H1 (cell line): ENCODE results near the gene ACE. TPM values are rescaled to one million over a fixed set of nuclear protein-coding genes. Genes with fewer than 3 reads are reported as not detected.

Source experiments
- CTCF ChIA-PET: fragments of 300-600 bp; sonication (Branson Sonifier 250); formaldehyde crosslinking; loops from one replicate; lab custom pipeline; 2021; ENCODE audit not compliant: partially characterized antibody; lab: Charles Lee
- POLR2A ChIA-PET: fragments of 300-600 bp; sonication (Branson Sonifier 250); formaldehyde crosslinking; loops from one replicate; lab custom pipeline; 2021; ENCODE audit warnings: inconsistent platforms; ENCODE audit not compliant: partially characterized antibody; lab: Charles Lee
- DNase-seq, 2 experiments: peaks; one replicate each; pipeline versions ENCODE4 v3.0.0 to v3.0.0-alpha.2; 2010 to 2022; ENCODE audit warnings: low spot score in 2 of 2, low read depth in 1 of 2, mixed read lengths in 1 of 2
- FAIRE-seq: peaks from 2 replicates; lab custom pipeline; 2011; peaks lifted over from hg19 to GRCh38; lab: Jason Lieb, UNC
- H2AFZ ChIP-seq: 2 replicates; pipeline ENCODE4 v1.8.1; 2012; ENCODE audit warnings: low read length, inconsistent platforms
- H2AK5ac ChIP-seq: 2 replicates; pipeline ENCODE4 v1.6.1; 2013; ENCODE audit warnings: low read depth, low read length
- H2BK120ac ChIP-seq: replicated peaks from 2 replicates; pipeline ENCODE3; 2013; ENCODE audit warnings: low read depth, low read length, inconsistent platforms
- H2BK12ac ChIP-seq: 2 replicates; pipeline ENCODE4 v1.6.1; 2013; ENCODE audit warnings: low read depth, low read length
- H2BK15ac ChIP-seq: 2 replicates; pipeline ENCODE4 v1.6.1; 2013; ENCODE audit warnings: low read length
- H2BK20ac ChIP-seq: 2 replicates; pipeline ENCODE4 v1.6.1; 2013; ENCODE audit warnings: low read length
- H2BK5ac ChIP-seq: 2 replicates; pipeline ENCODE4 v1.6.1; 2013; ENCODE audit warnings: low read depth, low read length
- H3K14ac ChIP-seq: 2 replicates; pipeline ENCODE4 v1.6.1; 2013; ENCODE audit warnings: inconsistent platforms; ENCODE audit not compliant: insufficient read length
- H3K18ac ChIP-seq: 2 replicates; pipeline ENCODE4 v1.6.1; 2013; ENCODE audit warnings: low read length; ENCODE audit errors: extremely low read depth
- H3K23ac ChIP-seq: 2 replicates; pipeline ENCODE4 v1.6.1; 2013; ENCODE audit warnings: inconsistent platforms; ENCODE audit not compliant: insufficient read length
- H3K23me2 ChIP-seq: 2 replicates; pipeline ENCODE4 v1.6.1; 2013; ENCODE audit warnings: low read depth, low read length
- H3K27ac ChIP-seq: 2 replicates; pipeline ENCODE4 v1.6.1; 2011; ENCODE audit warnings: low read depth, low read length, inconsistent platforms
- H3K27me3 ChIP-seq, 4 experiments: replicated peaks in 1 of 4; 1 replicate in 1 of 4; 2 replicates in 3 of 4; pipeline versions ENCODE4 v1.6.1 to v1.8.1; 2011 to 2013; ENCODE audit warnings: low read length in 3 of 4, mild to moderate bottlenecking in 3 of 4, inconsistent platforms in 2 of 4, mixed read lengths in 2 of 4, moderate library complexity in 1 of 4; ENCODE audit not compliant: control insufficient read depth in 3 of 4, insufficient read depth in 3 of 4; ENCODE audit errors: extremely low read depth in 1 of 4
- H3K36me3 ChIP-seq, 4 experiments: 2 replicates each; pipeline versions ENCODE4 v1.6.1 to v1.8.1; 2011 to 2013; ENCODE audit warnings: mild to moderate bottlenecking in 4 of 4, low read length in 3 of 4, moderate library complexity in 2 of 4, control low read depth in 1 of 4, inconsistent platforms in 1 of 4; ENCODE audit not compliant: insufficient read depth in 4 of 4, control insufficient read depth in 2 of 4
- H3K4ac ChIP-seq: replicated peaks from 2 replicates; pipeline ENCODE3; 2013; ENCODE audit warnings: low read length, low read depth, mixed read lengths, inconsistent platforms; ENCODE audit not compliant: insufficient read length
- H3K4me1 ChIP-seq, 4 experiments: replicated peaks in 1 of 4; 1 replicate in 1 of 4; 2 replicates in 3 of 4; pipeline versions ENCODE4 v1.6.1 to v1.8.1; 2011 to 2013; ENCODE audit warnings: low read length in 3 of 4, inconsistent platforms in 2 of 4, mixed read lengths in 1 of 4; ENCODE audit not compliant: insufficient read depth in 4 of 4, control insufficient read depth in 3 of 4
- H3K4me2 ChIP-seq, 2 experiments: 2 replicates each; pipeline versions ENCODE4 v1.6.1 to v1.8.1; 2011 to 2013; ENCODE audit warnings: low read depth in 2 of 2, low read length in 2 of 2, control low read depth in 1 of 2, inconsistent platforms in 1 of 2, mild to moderate bottlenecking in 1 of 2; ENCODE audit not compliant: insufficient read depth in 1 of 2
- H3K4me3 ChIP-seq, 4 experiments: fragments of 200-600, 300-600 bp in 1 of 4; sonication (generic), shearing (Covaris generic), sonication (Bioruptor Twin) in 1 of 4; 2 replicates each; pipeline versions ENCODE4 v1.5.1 to v1.8.1; 2011 to 2016; ENCODE audit warnings: low read length in 4 of 4, low read depth in 3 of 4, control low read depth in 2 of 4, inconsistent platforms in 2 of 4, mild to moderate bottlenecking in 2 of 4, mixed read lengths in 1 of 4, moderate library complexity in 1 of 4; ENCODE audit not compliant: insufficient read depth in 2 of 4; ENCODE audit errors: extremely low read depth in 1 of 4
- H3K56ac ChIP-seq: replicated peaks from 2 replicates; pipeline ENCODE3; 2013; ENCODE audit warnings: low read depth, mild to moderate bottlenecking, mixed read lengths, low read length, inconsistent platforms; ENCODE audit not compliant: insufficient read length
- H3K79me1 ChIP-seq: 2 replicates; pipeline ENCODE4 v1.6.1; 2013; ENCODE audit warnings: low read depth, low read length, control low read depth
- H3K79me2 ChIP-seq, 2 experiments: 2 replicates each; pipeline versions ENCODE4 v1.6.1 to v1.8.1; 2012 to 2013; ENCODE audit warnings: low read length in 2 of 2, mild to moderate bottlenecking in 2 of 2, inconsistent platforms in 1 of 2; ENCODE audit not compliant: insufficient read depth in 2 of 2, control insufficient read depth in 1 of 2
- H3K9ac ChIP-seq, 4 experiments: replicated peaks in 1 of 4; 1 replicate in 1 of 4; 2 replicates in 3 of 4; pipeline versions ENCODE4 v1.6.1 to v1.8.1; 2011 to 2013; ENCODE audit warnings: low read depth in 3 of 4, low read length in 3 of 4, control low read depth in 2 of 4, mild to moderate bottlenecking in 2 of 4, moderate library complexity in 2 of 4, inconsistent platforms in 1 of 4; ENCODE audit errors: extremely low read depth in 1 of 4
- H3K9me3 ChIP-seq, 2 experiments: 2 replicates each; pipeline versions ENCODE4 v1.6.1 to v1.8.1; 2012 to 2013; ENCODE audit warnings: mild to moderate bottlenecking in 2 of 2, moderate library complexity in 2 of 2, control low read depth in 1 of 2, inconsistent platforms in 1 of 2, low read depth in 1 of 2, low read length in 1 of 2, mixed read lengths in 1 of 2; ENCODE audit not compliant: insufficient read depth in 2 of 2
- H4K20me1 ChIP-seq, 2 experiments: replicated peaks in 1 of 2; 2 replicates each; pipeline versions ENCODE3 to v1.8.1; 2011 to 2013; ENCODE audit warnings: inconsistent platforms in 2 of 2, low read length in 2 of 2, mild to moderate bottlenecking in 1 of 2; ENCODE audit not compliant: insufficient read depth in 2 of 2, control insufficient read depth in 1 of 2
- H4K5ac ChIP-seq: 2 replicates; pipeline ENCODE4 v1.6.1; 2013; ENCODE audit warnings: low read length, low read depth, mixed read lengths, inconsistent platforms; ENCODE audit not compliant: insufficient read length
- H4K8ac ChIP-seq: 2 replicates; pipeline ENCODE4 v1.8.0; 2013; ENCODE audit warnings: mild to moderate bottlenecking, moderate library complexity, low read length, inconsistent platforms; ENCODE audit not compliant: insufficient read depth; ENCODE audit errors: extremely low read depth
- H4K91ac ChIP-seq: replicated peaks from 2 replicates; pipeline ENCODE3; 2013; ENCODE audit warnings: low read length, mixed read lengths, inconsistent platforms; ENCODE audit not compliant: insufficient read length
- ASH2L ChIP-seq: fragments of 200-600, 300-600 bp; sonication (generic); IDR thresholded peaks from one replicate; pipeline ENCODE4 v1.7.1; 2017; ENCODE audit warnings: low read length
- BACH1 ChIP-seq: IDR thresholded peaks from 2 replicates; pipeline ENCODE4 v1.6.1; 2012; ENCODE audit warnings: low read length, improper control_type of control experiment
- BCL11A ChIP-seq, 2 experiments: IDR thresholded peaks; one replicate each; pipeline ENCODE4 v1.6.1; 2011; ENCODE audit warnings: low read depth in 2 of 2, low read length in 2 of 2, mild to moderate bottlenecking in 2 of 2
- CHD2 ChIP-seq: IDR thresholded peaks from 2 replicates; pipeline ENCODE4 v1.6.1; 2012; ENCODE audit warnings: low read length, improper control_type of control experiment
- CTCF ChIP-seq, 3 experiments: IDR thresholded peaks; 1 replicate in 2 of 3; 2 replicates in 1 of 3; pipeline versions ENCODE4 v1.5.1 to v1.6.1; 2011; ENCODE audit warnings: low read length in 3 of 3, mild to moderate bottlenecking in 3 of 3, inconsistent platforms in 2 of 3, low read depth in 1 of 3, moderate library complexity in 1 of 3; ENCODE audit not compliant: insufficient read depth in 1 of 3; ENCODE audit errors: control extremely low read depth in 1 of 3
- GABPA ChIP-seq: IDR thresholded peaks from 2 replicates; pipeline ENCODE4 v1.6.1; 2011; ENCODE audit warnings: mild to moderate bottlenecking, low read length, moderate library complexity, borderline replicate concordance; ENCODE audit not compliant: insufficient read depth
- NRF1 ChIP-seq: IDR thresholded peaks from 2 replicates; pipeline ENCODE4 v1.6.1; 2011; ENCODE audit warnings: mild to moderate bottlenecking, low read depth, low read length, improper control_type of control experiment
- POLR2A ChIP-seq, 2 experiments: IDR thresholded peaks; 1 replicate in 1 of 2; 2 replicates in 1 of 2; pipeline ENCODE4 v1.6.1; 2011; ENCODE audit warnings: low read depth in 2 of 2, low read length in 2 of 2, mild to moderate bottlenecking in 2 of 2; ENCODE audit errors: control extremely low read depth in 1 of 2
- SIRT6 ChIP-seq: IDR thresholded peaks from one replicate; pipeline ENCODE4 v1.7.1; 2012; ENCODE audit warnings: low read length, inconsistent platforms
- SUZ12 ChIP-seq: fragments of 200-600 bp; sonication (generic); IDR thresholded peaks from 2 replicates; pipeline ENCODE4 v1.6.1; 2012; ENCODE audit warnings: mild to moderate bottlenecking, inconsistent platforms, low read length, moderate library complexity, mixed read lengths
- USF2 ChIP-seq: IDR thresholded peaks from 2 replicates; pipeline ENCODE4 v1.6.1; 2011; ENCODE audit warnings: low read length, improper control_type of control experiment
- YY1 ChIP-seq: IDR thresholded peaks from 2 replicates; pipeline ENCODE4 v1.6.1; 2011; ENCODE audit warnings: low read depth, mild to moderate bottlenecking, low read length
- WGBS, 2 experiments: shearing (Covaris generic) in 1 of 2; methylation state at CpG; one replicate each; pipeline versions ENCODE4 v1.1.6 to v1.1.7; 2013 to 2015; ENCODE audit warnings: low lambda C conversion rate in 2 of 2, mixed read lengths in 2 of 2, inconsistent platforms in 1 of 2, low coverage in 1 of 2, missing lambda C conversion rate in 1 of 2; ENCODE audit not compliant: insufficient replicate concordance in 2 of 2, insufficient coverage in 1 of 2, insufficient read length in 1 of 2; ENCODE audit errors: extremely low coverage in 1 of 2, missing lambda C conversion rate in 1 of 2; 5-methylcytosine and 5-hydroxymethylcytosine counted together
- polyA plus RNA-seq, 7 experiments: library from polyadenylated mRNA; depleted of rRNA in 3 of 7; stranded (reverse) in 5 of 7; unstranded in 2 of 7; fragments of >200 nt in 5 of 7; fragments of 200-250 nt in 2 of 7; gene quantifications; 1 replicate in 5 of 7; 2 replicates in 1 of 7; 4 replicates in 1 of 7; pipeline versions ENCODE4 v1.2.1 to v1.2.3, GENCODE V29; 2011 to 2013; ENCODE audit warnings: missing spikeins in 2 of 7, mixed read lengths in 2 of 7
- total RNA-seq: library from RNA; stranded (reverse); fragmentation: NEBNext Ultra II Directional; extraction: Animal tissue kit (Norgen Biotek cat#: 25700); gene quantifications from 2 replicates; pipeline ENCODE4 v1.2.1, GENCODE V29; 2021

The ACE gene
- total and polyA plus RNA-seq, 2 of the 8 experiments (the other 6 are each of a cell fraction or from before 2014, with no cell fraction given): 2.5 to 5.5 TPM

- H2BK15ac ChIP-seq: no peak overlapping the region
- no peak overlapping the region for H3K27ac ChIP-seq
- H4K8ac ChIP-seq: no peak overlapping the region; the same call in 1 of the 2 replicates
- H3K79me2 ChIP-seq: no peaks in the 10 kb centered on the region
- H4K20me1 ChIP-seq: no peaks in the 10 kb centered on the region
- H3K4me3 ChIP-seq: no peak overlapping the region
- H2BK120ac ChIP-seq: no peak overlapping the region
- H3K23me2 ChIP-seq: peaks cover 7% of the 10 kb centered on the region; the same call in 1 of the 2 replicates
- H3K79me1 ChIP-seq: no peaks in the 10 kb centered on the region
- peaks cover 0 to 12% (median 3%) of the 10 kb centered on the region in 4 experiments; a peak in 5 of 7 replicates for H3K4me1 ChIP-seq
- H3K9ac ChIP-seq: no peak overlapping the region
- no peak overlapping the region for H3K56ac ChIP-seq
- H2AFZ ChIP-seq: no peak overlapping the region
- 93% methylated on average over 24 of the region's 24 CpGs; no CpG with 5 or more reads in 1 of the 2 experiments for WGBS, 2 experiments
- FAIRE-seq: no peak
- H4K91ac ChIP-seq: no peak overlapping the region
- no peaks in the 10 kb centered on the region for H3K9me3 ChIP-seq
- ChIA-PET CTCF (interaction anchor here (1.1 to 1.3 kb wide), 2 partner anchors 8 to 14 kb away, joined by 3 to 4 read pairs; no protein-coding TSS in a partner anchor), POLR2A (no interaction called here)
- no peak overlapping the region for H3K4ac ChIP-seq
- H4K5ac ChIP-seq: no peak overlapping the region
- H2BK12ac ChIP-seq: no peak overlapping the region
- no peak overlapping the region for H3K14ac ChIP-seq
- no peak overlapping the region for H2BK20ac ChIP-seq
- no peak overlapping the region for H3K23ac ChIP-seq
- peaks cover 0 to 23% (median 14%) of the 10 kb centered on the region in 4 experiments; a peak in 5 of 7 replicates for H3K27me3 ChIP-seq
- H2AK5ac ChIP-seq: no peak overlapping the region
- H3K36me3 ChIP-seq: no peaks in the 10 kb centered on the region
- no peak overlapping the region for H3K4me2 ChIP-seq
- H3K18ac ChIP-seq: no peak overlapping the region
- DNase-seq: no peak
- no peak overlapping the region for H2BK5ac ChIP-seq
- TF ChIP-seq ASH2L (no peak), POLR2A (IDR thresholded peaks at IDR 0.05; ENCODE audit: control extremely low read depth in 1 of 2, low read depth in 2 of 2, low read length in 2 of 2) (no peak), YY1 (no peak), CTCF (IDR thresholded peaks at IDR 0.05; ENCODE audit: control extremely low read depth in 1 of 3, insufficient read depth in 1 of 3, low read depth in 1 of 3, low read length in 3 of 3) (no peak), CHD2 (no peak), GABPA (no peak), BACH1 (no peak), NRF1 (no peak), USF2 (no peak), BCL11A (IDR thresholded peaks at IDR 0.05; ENCODE audit: low read depth in 2 of 2, low read length in 2 of 2) (no peak), SIRT6 (no peak), SUZ12 (no peak)
Measured at GRCh38 chr17:63535640-63536039, 58.8 kb downstream of the ACE start.
